GM18517 (cell line): ENCODE data around the gene FAM78B.

Experiments used
- ATAC-seq: cut with Tn5 transposase; IDR thresholded peaks from one replicate; pipeline ENCODE4 v1.9.1; 2021; ENCODE audit warnings: mild to moderate bottlenecking, moderate library complexity; ENCODE audit not compliant: unreplicated experiment

FAM78B gene, protein sequence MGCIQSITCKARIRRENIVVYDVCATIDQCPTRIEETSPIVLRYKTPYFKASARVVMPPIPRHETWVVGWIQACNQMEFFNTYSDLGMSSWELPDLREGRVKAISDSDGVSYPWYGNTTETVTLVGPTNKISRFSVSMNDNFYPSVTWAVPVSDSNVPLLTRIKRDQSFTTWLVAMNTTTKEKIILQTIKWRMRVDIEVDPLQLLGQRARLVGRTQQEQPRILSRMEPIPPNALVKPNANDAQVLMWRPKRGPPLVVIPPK

DNA sequence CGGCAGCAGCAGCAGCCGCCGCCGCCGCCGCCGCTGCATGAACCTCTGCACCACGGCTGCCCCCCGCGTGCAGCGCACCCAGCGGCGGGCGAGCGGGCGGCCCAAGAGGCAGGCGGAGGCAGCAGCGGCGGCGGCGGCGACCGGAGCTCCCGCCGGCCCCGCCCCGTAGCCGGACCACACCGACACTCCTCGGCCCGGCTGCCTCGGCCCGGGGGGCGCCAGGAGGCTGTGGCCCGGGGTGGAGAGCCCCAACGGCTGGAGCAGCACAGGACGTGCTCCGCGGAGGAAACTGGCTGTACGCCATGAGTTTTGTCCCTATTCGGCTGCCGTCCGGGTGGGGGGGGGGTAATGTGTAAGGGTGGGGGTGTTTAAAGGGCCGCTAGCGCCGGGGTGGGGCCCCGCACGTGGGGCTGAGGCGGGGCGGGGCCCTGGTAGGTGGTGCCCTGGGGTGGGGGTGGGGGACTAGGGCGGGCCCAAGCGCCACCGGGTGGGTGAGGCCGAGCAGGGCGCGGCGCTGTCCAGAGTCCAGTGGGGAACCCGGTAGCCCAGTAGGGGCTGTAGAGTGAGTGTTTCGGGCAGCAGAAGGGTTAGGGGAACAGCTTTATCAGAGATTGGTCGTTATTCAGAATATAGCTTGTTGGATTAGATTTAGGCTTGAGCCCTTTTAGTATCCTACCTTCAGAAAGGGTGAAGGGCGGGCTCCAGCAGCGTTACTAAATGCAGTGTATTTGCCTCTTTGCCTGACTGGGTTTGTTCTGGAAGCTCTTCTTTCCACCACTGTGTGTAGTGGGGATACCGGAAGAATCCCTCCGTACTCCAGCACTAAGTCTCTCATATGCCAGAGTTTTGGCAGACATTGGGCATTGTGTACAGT lies at the start of gene FAM78B:
Gene FAM78B (minus strand): TSS at position 304 of the 874 bp plus-strand sequence. CDS start 753 bp downstream, outside the sequence.
- ATAC-seq, result peak; percentile 24

DNA sequence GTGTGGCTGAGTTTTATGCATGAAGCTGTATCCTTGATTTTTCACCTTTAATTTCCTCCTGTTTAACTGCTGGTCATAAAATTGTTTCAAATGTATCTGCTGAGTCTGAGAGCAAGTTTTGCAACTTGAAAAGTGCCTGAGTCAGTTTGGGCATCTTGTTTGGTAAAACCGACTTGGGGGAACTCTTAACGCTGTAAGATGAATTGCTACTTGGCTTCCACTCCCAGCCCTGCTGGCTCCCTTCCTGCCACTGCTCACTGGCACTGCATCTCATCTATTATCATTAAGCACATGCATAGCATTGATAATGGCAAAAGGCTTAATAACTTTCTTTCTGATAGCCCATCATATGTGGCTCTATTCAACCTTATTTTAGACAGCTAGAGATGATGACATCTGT lies 35.7 kb upstream of the FAM78B start:
- ATAC-seq, result no peak

DNA sequence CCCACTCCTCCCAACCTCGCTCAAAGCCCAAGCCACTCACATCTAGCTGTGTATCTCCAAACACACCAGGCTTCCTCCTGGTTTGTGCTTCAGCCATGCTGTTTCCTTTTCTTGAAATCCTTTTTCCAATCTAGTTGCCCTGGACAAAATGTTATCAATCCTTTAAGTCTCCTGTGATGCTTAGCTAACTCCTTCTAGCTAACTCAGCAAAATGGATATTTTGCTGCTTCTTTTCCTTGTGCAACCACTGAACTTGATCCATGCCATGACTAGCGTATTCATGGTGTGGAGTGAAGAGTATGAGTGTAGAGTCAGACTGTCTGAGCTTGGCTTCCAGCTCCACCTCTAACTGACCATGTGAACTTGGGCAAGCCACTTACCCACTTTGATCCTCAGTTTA lies 33.9 kb upstream of the FAM78B start:
- no peak for ATAC-seq

DNA sequence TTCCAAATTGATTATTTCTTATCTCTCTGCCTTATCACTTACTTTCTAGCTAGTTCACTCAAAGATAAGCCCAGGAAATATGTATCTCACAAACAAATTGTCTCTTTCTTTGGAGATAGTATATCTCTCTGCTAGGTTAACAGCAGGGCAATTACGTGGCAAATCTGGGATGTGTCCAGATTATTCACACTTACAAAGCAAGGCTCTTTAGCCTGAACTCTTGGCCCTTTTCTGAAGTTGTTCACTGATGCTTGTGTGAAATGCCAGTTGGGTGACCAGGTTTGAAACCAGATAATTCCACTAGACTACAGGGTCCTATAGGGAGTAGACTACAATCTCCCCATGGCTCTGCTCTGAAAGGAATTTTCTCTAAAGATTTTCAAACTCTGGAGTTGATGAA lies 30.8 kb upstream of the FAM78B start:
- no peak for ATAC-seq

DNA sequence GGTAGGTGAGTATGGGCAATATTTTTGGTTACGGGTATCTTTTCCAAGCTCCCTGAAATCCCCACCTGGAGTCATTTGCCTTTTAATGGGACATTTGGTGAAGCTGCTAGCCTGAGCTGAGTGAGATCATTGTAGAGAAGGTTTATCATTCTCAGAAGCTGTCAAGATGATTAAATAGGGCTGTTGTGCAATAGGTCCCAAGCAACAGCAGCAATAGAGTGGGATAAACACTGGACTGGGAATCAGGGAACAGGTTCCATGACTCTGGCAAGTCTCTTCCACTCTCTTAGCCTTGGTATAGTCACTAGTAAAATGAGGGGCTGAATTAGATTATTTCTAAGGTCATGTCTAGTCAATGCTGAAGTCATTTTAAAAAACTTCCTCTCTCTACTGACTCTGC lies 30.3 kb upstream of the FAM78B start:
- ATAC-seq, result no peak

DNA sequence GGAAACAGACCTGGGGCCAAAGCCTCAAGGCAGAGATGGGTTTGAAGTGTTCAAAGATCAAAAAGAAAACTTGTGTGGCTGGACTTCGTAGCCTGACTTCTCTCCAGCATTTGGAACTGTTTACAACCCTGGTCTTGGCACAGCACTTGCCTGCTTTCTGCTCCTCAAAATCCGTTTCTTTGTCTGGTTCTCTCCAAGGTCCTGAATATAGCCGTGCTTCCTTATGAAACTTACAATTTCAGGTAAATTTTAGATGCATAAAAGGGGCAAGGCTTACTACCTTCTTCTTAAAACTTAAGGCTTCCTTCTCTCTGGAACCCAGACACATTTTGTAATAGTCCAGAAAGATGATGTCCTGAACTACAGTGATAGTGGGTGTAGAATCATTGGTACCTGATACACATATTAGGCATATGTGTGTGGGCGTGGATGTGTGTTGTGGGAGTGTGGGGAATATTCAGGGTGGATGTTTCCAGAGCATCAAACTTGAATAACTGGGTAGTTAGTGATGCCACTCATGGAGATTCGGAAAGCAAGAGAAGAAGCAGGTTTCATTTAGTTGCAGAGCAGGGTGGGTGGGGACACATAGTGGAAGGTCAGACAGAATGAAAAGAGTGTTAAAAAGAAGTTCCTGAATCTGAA lies 26.4 kb upstream of the FAM78B start:
- ATAC-seq, result no peak

DNA sequence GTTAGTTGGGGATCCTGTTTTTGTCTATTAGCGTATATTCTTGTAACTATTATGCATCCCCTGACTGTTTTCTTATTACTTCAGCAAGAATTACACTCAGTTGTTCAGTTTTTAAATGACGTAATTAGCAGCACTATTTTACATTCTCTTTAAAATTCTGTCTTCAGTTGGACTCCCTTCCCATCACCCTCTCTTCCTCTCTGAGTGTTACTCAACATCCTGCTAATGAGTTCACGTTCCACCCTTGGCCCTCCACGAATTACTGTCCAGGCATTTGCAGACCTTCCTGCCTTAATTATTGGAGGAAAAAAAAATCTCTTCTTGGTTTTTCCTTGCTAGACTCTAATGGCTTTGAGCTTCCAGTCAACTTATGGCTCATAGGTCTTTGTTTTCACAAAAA lies 23.6 kb upstream of the FAM78B start:
- no peak for ATAC-seq

DNA sequence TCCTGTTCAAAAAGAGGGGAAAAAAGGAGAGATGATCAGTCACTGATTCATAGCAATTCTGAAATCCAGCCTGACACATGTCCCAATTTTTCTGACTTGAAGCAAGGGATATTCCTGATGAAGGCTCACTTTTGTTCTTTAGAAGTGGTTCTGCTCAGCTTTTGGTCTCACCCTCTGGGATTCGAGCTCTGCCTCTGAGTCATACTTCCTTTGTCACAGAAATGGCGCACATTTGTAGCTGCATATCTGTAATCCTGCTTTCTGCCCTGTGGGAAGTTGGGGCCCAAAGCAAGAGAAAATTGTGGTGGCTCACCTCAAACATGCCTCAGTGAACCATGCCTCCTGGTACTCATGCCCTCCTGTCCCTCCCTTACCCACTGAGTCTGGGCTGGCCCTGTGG lies 22.3 kb upstream of the FAM78B start:
- no peak for ATAC-seq

DNA sequence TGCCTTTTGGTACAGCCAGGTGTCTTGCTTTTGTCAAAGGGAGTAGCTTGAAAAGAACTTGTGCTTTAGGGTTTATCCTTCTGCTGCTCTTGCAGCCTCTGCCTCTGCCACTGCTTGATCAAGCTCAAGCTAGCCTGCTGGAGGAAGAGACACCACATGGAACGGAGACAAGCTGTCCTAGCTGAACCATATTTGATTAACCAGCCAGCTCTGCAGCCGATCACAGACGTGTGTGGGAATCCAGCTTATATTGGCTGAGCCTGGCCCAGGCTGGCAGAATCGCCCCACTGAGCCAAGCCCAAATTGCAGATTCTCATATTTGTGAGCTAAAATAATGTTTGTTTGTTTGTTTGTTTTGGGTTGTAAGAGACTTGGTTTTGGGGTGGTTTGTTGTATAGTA lies 18.7 kb upstream of the FAM78B start:
- ATAC-seq, result no peak

DNA sequence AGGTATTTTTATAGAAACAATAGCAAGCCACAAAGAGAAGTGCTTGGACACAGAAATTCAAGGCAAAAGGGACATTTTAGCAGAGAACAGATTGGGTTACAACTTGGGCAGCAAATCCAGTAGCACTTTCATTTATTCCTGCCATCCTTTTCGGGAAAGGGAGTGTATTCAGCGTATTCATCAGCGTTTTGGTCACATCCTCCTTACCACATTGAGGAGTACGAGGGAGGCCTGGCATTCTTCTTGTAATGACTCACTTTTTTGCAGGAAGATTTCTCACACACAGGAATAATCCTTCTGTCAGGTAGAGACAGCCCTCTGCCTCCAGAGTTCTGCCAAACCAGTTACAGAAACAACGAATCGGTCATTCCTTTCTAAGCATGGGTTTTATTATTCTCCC lies 18.1 kb upstream of the FAM78B start:
- no peak for ATAC-seq

DNA sequence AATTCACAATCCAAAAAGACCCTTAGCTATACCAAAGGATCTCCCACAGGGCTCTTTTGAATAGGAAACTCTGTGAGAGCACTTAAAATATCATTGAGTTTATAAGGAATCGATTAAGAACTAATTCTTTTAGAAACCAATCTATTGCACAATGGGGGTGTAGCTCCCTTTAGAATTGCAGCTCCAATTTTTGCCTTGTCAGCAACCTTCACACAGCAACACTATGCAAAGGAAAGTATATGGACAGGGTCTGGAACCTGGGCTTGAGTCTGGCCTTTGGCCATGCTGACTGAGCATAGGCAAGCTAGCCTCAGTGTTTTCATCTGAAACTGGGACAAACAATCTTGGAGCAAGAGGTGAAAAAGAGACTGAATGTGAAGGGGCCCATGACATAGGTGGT lies 17.2 kb upstream of the FAM78B start:
- ATAC-seq, result no peak

DNA sequence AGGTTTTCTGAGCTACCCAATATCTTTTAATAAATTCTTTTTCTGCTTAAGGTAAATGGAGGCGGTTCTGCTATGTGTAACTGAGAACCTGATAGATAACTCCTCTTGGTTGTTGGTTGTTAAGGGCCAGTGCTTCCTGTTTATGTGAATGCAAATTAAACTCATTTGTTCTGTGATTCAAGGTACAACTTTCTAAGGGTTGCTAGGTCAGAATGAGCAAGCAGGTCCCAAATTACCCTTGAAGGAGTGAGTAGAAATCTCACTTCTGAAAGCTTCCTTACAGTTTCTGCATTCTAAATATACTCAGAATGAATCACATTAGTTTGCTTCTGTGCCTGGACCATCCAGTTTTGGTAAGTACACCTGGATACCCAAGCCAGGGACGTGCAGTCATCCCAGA lies 15.5 kb upstream of the FAM78B start:
- peak; percentile 66 for ATAC-seq

DNA sequence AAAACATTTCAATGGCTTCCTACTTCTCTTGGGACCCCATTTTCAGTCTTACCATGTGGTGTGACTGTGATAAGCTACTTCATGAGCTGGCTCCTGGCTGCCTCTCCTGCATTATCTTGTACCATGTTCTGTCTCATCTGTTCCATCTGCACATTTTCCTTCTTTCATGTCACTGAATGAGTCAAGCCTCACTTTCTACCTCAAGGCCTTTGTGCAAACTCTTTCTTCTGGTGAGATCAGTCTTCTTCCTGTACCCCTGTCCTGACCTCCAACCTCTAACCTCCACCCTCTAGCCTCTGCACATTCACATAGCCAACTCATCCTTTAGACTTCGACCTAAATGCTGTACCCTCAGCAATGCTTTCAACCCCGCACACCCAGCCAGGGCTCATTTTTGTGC lies 9.6 kb upstream of the FAM78B start:
- no peak for ATAC-seq

DNA sequence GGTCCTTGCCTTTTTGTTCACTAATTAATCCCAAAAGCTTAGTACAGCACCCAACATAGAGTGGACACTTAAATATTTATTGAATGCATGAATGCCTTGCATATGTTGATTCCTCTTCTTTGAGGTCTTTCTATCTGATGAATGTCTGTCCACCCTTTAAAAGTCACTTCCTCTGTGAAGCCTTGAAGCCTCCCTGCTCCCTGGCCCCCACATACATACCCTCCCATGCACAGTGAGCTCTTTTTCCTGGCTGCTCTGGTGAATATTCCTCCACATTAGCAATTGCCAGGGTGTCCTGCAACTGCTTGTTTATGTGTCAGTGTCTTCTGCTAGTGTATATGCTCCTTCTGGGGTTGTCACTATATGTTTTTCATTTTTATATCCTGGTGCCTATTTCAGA lies 8.2 kb upstream of the FAM78B start:
- ATAC-seq, result no peak

DNA sequence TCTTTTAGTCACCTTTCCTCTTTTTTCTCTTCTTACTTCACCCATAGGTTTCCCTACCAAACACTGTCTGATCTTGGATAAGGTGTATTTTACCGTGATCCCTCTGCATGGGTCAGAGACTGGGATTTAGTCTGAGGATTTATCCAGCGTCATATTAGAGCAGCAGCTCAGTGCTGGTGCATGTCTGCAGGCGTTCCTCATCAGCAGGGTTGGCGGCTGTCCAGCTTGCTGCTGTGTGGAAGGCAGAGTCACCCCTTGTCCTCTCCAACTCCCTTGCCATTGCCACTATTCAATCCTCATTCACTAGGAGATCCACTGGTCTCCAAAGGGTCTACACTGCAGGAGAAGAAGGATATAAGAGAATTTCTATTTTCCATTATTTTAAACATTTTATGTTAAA lies 7.3 kb upstream of the FAM78B start:
- ATAC-seq, result no peak

DNA sequence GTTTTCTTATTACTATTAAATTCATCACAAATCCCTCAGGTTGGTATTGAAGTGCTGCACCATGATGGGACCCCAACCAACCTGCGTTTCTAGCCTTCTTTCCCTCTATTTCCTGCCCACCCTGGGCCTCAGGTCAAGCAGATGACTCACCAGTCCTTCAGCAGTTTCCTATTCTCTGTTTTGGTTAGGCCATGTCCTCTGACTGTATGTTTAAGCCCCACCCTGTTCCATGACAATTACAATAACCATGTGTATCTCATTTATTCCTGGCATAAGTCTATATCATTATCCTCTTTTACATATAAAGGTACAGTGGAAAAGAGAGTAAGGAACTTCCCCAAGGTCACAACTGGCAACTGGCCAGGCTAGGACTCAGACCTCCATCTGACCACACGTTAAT lies 5.3 kb upstream of the FAM78B start:
- ATAC-seq, result no peak

DNA sequence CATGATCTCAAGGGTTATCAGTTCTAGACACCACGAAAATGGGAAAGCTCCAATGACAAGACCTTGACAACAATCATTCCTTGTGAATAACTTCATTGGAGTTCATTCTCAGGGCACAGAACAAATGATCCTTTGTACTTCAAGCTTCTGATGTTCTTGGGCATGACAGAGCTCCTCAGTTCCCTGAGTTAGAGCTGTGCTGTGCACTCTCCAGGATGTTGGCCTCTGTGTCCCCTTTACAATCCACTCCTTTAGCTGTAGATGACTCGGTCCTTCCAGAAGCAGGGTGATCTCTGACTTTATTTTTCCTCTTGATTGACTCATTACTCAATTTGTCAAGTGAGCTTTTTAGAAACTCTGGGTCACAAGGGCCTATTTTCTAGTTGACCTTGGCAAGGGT lies 3.9 kb upstream of the FAM78B start:
- no peak for ATAC-seq

DNA sequence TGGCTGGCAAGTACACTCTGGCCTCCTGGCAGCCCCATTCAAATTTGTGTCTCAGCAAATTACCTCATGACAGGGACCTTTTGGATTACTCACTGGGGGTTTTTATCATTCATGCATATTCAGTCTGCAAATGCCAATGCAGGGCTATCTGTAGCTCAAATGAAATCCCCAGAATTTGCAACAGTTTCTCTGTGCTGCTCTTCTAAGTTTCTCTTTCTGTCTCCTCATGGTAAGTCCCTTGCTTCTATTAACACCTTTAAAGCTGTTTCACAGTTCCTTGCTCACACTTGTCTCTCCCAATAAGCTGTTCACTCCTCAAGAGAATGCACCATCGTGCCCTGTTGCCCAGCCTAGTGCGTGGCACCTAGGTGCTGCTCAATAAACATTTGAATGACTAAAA lies 3.3 kb upstream of the FAM78B start:
- peak; percentile 74 for ATAC-seq

DNA sequence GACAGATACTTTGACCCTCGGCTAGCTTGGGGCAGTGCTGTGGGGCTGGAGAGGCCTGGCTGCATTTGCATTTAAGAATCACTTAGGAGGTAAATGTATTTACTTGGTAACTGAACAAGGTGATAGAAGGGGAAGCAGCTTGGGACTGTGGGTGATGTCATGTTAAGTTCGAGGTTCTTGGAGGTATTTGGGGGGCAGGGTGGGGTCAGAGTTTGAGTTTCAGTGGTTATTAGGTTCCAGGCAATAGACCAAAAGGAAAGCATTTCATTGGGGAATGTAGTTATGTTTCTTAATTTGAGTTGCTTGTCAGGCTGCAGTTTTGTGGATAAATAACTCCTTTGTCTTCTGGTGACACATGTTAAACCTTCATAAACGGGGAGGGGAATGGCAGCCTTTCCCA lies 2.4 kb upstream of the FAM78B start:
- no peak for ATAC-seq

DNA sequence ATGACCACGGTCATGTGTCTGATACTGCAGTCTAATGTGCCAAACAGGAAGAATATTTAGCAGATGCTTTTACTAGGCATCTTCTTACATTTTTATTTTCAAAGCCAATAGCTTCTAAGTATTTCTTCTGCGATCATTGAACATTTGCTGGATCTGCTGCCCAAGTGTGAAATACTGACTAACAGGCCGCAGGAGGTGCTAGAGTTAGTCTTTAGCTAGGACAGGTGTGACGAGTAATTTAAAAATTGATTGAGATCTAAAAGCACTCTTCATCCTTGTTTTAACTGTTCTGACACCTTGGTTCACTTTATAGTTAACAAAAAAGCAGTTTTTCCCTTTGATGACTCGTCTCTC lies 748 bp upstream of the FAM78B start:
- no peak for ATAC-seq

DNA sequence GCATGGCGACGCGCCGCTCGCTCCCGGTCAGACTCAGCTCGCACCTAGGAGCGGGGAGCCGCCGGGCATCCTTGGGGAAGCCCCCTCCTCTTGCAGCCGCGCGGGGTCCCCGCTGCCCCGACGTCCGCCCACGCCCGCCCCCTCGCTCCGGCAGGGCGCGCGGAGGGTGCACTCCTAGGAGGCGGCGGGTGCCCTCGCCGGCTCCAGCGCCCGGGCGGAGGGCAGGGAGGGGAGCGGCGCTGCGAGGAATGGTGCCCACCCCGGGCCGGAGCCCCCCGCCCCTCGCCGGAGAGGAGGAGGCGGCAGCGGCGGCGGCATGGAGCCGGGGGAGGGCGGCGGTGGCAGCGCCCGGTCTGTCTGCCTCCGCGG lies 488 bp downstream of the FAM78B start:
- no peak for ATAC-seq

DNA sequence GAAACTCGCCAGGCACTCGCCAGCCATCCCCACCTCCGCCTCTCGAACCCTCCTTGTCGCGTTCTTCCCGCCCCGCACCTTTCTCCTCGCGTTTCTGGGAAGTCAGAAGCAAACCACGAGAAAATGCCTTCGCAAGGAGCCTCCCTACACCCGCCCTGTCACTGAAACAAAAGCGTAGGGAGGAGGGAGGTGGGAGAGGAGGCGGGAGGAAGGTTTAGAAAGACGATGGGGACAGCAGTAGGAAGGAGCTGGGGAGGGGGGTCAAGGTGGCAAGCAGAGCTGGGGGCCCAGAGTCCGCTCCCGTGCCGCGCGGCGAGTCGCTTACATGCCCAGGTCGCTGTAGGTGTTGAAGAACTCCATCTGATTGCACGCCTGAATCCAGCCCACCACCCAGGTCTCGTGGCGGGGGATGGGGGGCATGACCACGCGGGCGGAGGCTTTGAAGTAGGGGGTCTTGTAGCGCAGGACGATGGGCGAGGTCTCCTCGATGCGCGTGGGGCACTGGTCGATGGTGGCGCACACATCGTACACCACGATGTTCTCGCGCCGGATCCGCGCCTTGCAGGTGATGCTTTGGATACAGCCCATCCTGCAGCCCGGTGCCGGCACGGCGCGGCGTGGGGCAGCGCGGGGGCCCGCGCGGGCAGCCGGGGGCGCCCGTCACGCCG lies 1.0 kb downstream of the FAM78B start:
- no peak for ATAC-seq
